ENCODE results near the gene PPARD. TPM values are rescaled to one million over a fixed set of nuclear protein-coding genes. Genes with fewer than 3 reads are reported as not detected.

PPARD gene
- total RNA-seq, 6 experiments from 2014 or later, result 39.0 to 46.4 (median 41.2) TPM

DNA sequence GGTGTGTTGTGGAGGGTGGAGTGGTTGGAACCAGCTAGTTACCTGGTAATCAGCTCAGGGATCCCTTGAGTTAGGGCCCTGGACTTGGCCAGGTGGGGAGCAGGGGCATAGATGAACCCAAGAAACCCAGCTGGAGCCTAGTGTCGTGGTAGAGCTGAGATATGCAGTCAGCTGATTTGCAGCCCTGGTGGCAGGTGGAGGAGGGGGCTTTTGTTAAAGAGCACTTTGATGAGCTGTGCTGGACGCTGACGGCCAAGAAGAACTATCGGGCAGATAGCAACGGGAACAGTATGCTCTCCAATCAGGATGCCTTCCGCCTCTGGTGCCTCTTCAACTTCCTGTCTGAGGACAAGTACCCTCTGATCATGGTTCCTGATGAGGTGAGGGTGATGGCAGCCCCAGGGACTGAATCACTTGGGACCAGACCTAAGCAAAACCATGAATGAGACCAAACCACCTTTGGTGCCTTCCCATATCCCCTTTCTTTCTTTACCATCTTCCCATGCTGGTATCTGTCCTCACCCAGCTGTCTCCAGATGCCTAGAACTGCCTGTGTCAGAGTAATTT is 32.0 kb upstream of the PPARD start:
- peaks cover 1% of the 10 kb centered on the region; the same call in 1 of the 2 replicates for H3K27me3 Mint-ChIP-seq (ENCODE audit: insufficient read depth)
- no peak overlapping the region for H3K4me3 Mint-ChIP-seq
- H3K27ac Mint-ChIP-seq, result no peak overlapping the region
- peaks cover 5% of the 10 kb centered on the region; the same call in 1 of the 2 replicates for H3K4me1 Mint-ChIP-seq (ENCODE audit: low read depth)
- no peak for DNase-seq
- TF ChIP-seq, protein P1, sequence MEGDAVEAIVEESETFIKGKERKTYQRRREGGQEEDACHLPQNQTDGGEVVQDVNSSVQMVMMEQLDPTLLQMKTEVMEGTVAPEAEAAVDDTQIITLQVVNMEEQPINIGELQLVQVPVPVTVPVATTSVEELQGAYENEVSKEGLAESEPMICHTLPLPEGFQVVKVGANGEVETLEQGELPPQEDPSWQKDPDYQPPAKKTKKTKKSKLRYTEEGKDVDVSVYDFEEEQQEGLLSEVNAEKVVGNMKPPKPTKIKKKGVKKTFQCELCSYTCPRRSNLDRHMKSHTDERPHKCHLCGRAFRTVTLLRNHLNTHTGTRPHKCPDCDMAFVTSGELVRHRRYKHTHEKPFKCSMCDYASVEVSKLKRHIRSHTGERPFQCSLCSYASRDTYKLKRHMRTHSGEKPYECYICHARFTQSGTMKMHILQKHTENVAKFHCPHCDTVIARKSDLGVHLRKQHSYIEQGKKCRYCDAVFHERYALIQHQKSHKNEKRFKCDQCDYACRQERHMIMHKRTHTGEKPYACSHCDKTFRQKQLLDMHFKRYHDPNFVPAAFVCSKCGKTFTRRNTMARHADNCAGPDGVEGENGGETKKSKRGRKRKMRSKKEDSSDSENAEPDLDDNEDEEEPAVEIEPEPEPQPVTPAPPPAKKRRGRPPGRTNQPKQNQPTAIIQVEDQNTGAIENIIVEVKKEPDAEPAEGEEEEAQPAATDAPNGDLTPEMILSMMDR (IDR thresholded peaks at IDR 0.05), result no peak
- no peaks in the 10 kb centered on the region for H3K36me3 Mint-ChIP-seq (ENCODE audit: low read depth)
- no peaks in the 10 kb centered on the region for H3K9me3 Mint-ChIP-seq

DNA sequence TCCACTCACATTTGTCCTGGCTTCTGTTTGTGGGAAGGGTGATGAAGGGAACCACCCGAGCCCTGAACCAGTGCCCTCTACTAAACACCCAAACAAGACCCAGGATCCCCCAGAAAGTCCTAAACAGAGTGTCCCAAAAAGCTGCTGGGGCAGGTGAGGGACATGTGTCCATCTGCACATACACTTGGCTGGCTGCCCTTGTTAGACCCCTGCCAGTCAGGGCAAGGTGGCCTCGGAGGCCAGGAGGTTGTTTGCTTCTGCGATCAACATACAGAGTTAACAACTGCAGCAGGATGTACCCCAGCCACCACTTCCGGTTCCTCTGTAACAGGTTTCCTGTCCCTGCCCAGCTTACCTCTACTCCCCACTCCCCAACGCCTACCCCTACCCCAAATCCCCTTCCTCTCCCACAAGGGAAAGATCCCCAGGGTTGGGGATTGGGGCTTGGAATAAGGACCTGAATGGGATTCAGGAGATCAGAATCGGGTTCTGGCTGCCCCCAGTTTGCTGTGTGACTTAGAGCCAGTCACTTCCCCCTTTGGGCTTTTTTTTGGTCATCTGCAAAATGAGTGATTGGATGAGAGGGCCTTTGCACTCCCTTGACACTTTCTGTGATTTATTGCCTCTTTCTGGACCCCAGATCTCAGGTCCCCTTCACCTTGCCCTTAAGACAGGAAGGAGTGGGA is 30.8 kb upstream of the PPARD start:
- Mint-ChIP-seq H3K27me3 (ENCODE audit: insufficient read depth) (peaks cover 1% of the 10 kb centered on the region; the same call in 1 of the 2 replicates), H3K9me3 (no peaks in the 10 kb centered on the region), H3K36me3 (ENCODE audit: low read depth) (no peaks in the 10 kb centered on the region), H3K27ac (no peak overlapping the region), H3K4me3 (no peak overlapping the region), H3K4me1 (ENCODE audit: low read depth) (peaks cover 5% of the 10 kb centered on the region; the same call in 1 of the 2 replicates)
- TF ChIP-seq, protein P1 (IDR thresholded peaks at IDR 0.05), result no peak
- DNase-seq, result no peak

DNA sequence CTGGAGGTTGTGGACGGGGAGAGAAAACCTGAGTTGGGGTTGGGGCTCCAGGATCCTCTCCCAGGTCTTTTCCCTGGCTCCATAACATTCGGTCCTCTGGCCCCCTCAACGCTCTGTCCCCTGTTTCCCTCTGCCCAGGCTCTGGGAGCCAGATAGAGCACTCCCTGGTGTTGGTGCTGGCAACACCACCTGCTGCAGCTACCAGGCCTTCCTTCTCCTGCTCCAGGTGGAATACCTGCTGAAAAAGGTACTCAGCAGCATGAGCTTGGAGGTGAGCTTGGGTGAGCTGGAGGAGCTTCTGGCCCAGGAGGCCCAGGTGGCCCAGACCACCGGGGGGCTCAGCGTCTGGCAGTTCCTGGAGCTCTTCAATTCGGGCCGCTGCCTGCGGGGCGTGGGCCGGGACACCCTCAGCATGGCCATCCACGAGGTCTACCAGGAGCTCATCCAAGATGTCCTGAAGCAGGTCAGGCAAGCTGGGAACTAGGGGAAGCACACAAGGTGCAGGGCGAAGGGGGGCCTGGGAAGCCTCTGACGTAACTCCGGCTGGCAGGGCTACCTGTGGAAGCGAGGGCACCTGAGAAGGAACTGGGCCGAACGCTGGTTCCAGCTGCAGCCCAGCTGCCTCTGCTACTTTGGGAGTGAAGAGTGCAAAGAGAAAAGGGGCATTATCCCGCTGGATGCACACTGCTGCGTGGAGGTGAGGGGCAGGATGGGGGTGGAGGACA is 30.1 kb upstream of the PPARD start:
- TF ChIP-seq, protein P1 (IDR thresholded peaks at IDR 0.05), result no peak
- DNase-seq, result no peak
- no peaks in the 10 kb centered on the region for H3K9me3 Mint-ChIP-seq
- H3K4me1 Mint-ChIP-seq (ENCODE audit: low read depth), result peaks cover 6% of the 10 kb centered on the region
- H3K27me3 Mint-ChIP-seq (ENCODE audit: insufficient read depth), result peaks cover 1% of the 10 kb centered on the region; the same call in 1 of the 2 replicates
- no peak overlapping the region for H3K4me3 Mint-ChIP-seq
- H3K36me3 Mint-ChIP-seq (ENCODE audit: low read depth), result no peaks in the 10 kb centered on the region
- H3K27ac Mint-ChIP-seq, result no peak overlapping the region

DNA sequence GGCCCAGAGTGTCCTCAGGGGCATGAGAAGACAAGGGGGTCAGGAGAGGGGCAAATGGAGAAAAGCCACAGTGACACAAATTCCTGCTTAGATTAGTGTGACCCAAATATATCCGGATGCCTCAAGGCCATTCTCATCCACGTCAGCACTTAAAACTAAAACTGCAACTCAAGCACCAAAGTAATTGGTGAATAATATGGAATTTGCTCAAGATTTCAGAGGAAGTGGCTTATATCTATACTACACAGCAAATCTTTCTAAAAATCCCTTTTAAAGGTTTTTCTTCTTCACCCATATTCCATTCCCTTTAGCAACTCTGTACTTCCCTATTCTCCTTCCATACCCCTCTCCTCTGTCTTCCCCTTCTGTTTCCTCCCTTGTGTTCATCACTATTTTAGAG is 29.6 kb upstream of the PPARD start:
- Mint-ChIP-seq H3K9me3 (no peaks in the 10 kb centered on the region), H3K4me3 (no peak overlapping the region), H3K27me3 (ENCODE audit: insufficient read depth) (peaks cover 1% of the 10 kb centered on the region; the same call in 1 of the 2 replicates), H3K36me3 (ENCODE audit: low read depth) (no peaks in the 10 kb centered on the region), H3K4me1 (ENCODE audit: low read depth) (peaks cover 12% of the 10 kb centered on the region), H3K27ac (no peak overlapping the region)
- TF ChIP-seq, protein P1 (IDR thresholded peaks at IDR 0.05), result no peak
- DNase-seq, result no peak

DNA sequence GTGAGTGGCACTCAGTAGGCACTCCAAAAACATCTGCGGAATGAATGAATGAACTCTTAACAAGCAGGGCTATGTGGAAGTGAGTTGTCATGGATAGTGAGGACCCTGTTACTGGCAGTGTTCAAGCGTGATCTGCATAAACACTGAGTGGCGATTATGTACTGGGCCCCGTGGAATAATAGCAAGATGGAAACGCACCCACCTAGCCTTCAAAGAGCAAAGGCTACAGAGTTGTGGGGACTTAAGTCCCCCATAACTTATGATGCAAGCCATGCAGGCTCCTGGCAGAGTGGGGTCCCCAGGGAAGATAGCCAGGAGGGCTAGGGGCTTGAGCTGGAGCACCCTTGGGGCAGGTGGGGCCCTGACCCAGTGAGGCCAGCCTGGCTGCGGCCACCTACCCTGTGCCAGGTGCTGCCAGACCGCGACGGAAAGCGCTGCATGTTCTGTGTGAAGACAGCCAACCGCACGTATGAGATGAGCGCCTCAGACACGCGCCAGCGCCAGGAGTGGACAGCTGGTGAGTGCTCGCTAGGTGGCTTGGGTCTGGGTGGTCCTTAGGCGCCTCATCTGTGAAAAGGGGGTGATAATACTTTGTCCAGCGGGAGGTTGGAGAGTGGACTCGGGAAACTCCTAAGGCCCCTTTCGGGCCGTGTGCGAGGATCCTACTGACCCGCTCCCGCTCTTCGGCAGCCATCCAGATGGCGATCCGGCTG is 24.7 kb upstream of the PPARD start:
- H3K9me3 Mint-ChIP-seq, result no peaks in the 10 kb centered on the region
- peaks cover 4% of the 10 kb centered on the region; the same call in 1 of the 2 replicates for H3K27me3 Mint-ChIP-seq (ENCODE audit: insufficient read depth)
- H3K27ac Mint-ChIP-seq, result peak overlapping the region; percentile 67; the same call in 1 of the 2 replicates
- peaks cover 21% of the 10 kb centered on the region for H3K4me1 Mint-ChIP-seq (ENCODE audit: low read depth)
- TF ChIP-seq, protein P1 (IDR thresholded peaks at IDR 0.05), result no peak; the same call in 1 of the 2 replicates
- no peak for DNase-seq
- peak overlapping the region; percentile 90 for H3K4me3 Mint-ChIP-seq
- H3K36me3 Mint-ChIP-seq (ENCODE audit: low read depth), result no peaks in the 10 kb centered on the region

All from HFFc6 (cell line).